ENCODE measurements around the gene KCNT2.
"Not testable (repeated sequence)": the region's sequence is repeated elsewhere in the genome, so short reads cannot be mapped to it uniquely, and the experiment has no call there.

KCNT2 gene

DNA sequence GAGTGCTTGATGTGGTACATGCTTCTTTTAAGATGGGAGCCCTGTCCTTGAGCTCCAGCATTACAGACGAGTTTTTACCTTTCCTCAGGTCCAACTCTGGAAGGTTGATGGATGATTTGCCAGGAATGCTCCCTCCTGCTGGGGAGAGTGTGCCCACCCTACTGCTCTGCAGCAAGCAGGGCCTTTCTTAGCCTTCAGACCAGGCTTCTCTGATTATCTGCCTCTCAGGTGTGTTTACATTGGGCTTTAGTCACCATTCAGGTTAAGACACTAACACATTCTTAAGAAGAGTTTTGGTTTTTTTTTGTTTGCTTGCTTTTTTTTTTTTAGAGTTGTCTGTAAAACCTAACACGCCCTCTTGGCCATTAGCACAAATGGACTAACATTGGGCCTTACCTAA lies 301.8 kb downstream of the KCNT2 start:
- no peak for FAIRE-seq

GRCh38 chr1:196305216-196305615 lies 303.0 kb downstream of the KCNT2 start:
- no peak for FAIRE-seq

- FAIRE-seq: no peak
These were observed 305.3 kb downstream of the KCNT2 start for GRCh38 chr1:196302981-196303380.

DNA sequence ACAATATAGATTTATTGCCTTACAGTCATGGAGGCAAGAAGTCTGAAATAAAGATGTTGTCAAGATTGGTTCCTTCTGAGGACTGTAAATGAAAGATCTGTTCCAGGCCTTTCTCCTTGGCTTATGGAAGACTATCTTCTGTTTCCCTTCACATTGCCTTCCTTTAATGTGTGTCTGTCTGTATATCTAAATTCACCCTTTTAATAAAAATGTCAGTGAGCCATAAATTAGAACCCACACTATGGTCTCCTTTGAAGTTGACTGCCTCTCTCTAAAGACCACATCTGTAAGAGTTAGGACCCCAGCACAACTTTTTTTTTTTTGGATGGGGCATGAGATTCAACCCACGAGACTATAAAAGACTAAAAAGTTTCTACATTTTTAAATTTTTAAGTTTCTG lies 305.8 kb downstream of the KCNT2 start:
- no peak for FAIRE-seq

DNA sequence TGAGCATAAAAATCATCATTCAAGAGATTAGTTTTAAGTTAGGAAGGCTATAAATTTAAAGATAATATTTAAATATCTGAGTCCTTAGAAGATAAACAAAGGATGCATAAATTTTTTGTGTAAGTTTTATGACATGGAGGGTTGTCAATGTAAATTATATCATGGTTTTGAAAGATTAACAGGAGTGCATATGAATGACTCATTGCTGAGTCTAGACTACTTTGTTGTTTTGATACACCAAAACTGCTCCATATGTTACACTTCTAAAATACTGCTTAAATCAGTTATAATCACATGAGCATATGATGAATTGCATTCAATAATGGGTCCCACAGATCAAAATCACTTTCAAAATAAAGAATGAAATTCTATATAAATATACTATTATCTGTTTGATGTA lies 312.5 kb downstream of the KCNT2 start:
- no peak for FAIRE-seq

DNA sequence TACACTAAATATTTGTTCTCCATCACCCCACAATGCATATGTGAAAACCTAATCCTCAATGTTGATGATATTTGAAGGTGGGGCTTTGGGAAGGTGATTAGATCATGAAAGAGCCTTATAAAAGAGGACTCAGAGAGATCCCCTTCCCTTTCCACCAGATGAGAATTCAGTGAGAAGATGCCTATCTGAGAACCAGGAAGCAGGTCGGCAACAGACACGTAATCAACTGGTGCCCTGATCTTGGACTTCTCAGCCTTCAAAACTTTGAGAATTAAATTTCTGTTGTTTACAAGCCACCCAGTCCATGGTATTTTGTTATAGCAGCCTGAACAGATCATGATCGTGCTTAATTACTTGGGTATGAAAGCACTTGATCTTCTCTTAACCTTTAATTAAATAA lies 329.4 kb downstream of the KCNT2 start:
- FAIRE-seq: no peak

DNA sequence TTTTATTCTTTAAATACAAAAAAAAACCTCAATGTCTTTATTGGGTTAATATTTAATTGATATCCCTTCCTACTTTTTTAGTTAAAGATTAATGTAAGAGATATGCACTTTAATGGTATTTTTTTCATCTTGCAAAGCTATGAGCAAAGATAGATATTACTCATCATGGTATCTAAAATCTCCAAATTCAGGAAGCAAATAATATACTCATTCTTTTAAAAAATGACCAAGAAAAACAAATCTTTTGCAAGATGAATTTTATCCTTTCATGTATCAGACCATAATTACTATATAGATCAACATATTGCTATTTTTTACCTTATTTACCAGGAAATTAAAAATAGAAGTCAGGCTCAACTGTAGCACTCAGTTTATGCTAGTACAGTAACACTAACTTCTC lies 330.4 kb downstream of the KCNT2 start:
- FAIRE-seq: no peak

- FAIRE-seq: no peak
These were observed 336.9 kb downstream of the KCNT2 start for GRCh38 chr1:196271212-196271947.

DNA sequence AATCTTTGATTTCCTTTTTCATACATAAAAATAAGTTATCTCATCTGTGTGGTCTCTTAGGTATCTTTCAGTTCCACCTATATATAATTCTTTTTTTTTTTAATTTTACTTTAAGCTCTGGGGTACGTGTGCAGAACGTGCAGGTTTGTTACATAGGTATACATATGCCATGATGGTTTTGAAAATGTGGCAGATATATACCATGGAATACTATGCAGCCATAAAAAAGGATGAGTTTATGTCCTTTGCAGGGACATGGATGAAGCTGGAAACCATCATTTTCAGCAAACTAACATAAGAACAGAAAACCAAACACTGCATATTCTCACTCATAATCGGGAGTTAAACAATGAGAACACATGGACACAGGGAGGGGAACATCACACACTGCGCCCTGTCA lies 345.2 kb downstream of the KCNT2 start:
- not testable (repeated sequence) for FAIRE-seq

GRCh38 chr1:196260270-196260669 lies 348.0 kb downstream of the KCNT2 start:
- FAIRE-seq: no peak

- FAIRE-seq: no peak
These were observed 348.9 kb downstream of the KCNT2 start for GRCh38 chr1:196259316-196259715.

DNA sequence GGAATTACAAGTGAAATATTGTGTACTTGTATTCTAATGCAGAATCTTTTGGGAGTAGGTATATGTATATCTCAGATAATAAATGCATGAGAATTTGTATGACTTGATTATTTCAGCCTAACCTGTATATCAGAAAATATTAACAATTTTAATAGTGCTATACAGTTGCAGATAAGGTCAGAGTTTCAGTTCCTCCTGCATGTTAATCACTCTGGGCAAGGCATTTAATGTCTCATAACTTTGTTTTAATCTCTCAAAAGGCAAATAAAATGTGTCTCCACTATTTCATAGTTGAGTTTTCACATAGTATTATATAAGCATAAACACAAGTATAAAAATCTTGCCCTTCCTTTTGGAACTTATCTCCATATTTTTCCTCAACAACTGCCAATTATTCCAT lies 352.5 kb downstream of the KCNT2 start:
- no peak for FAIRE-seq

GRCh38 chr1:196229546-196229945 lies 378.7 kb downstream of the KCNT2 start:
- FAIRE-seq: no peak

DNA sequence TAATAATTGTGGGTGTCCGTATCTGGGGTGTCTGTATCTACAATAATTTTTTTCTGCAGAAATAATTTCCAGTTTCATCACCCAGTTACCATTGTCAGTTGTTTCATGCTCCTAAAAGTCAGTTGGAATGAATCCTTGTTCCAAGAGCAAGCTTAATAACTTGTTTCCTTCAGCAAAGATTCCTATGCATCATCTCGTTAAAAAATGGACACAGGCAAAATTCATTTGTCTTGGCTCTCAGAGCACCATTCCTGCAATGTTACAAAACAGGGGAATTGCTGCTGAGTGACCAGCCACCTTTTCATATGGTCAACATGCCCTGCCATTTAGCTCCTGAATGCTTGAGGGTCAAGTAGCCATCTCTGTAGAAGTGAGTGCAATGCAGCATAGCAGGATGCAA lies 393.4 kb downstream of the KCNT2 start:
- FAIRE-seq: no peak

- no peak for FAIRE-seq
These were observed 398.3 kb downstream of the KCNT2 start for GRCh38 chr1:196209983-196210382.

- no peak for FAIRE-seq
These were observed 399.0 kb downstream of the KCNT2 start for GRCh38 chr1:196209265-196209664.

GRCh38 chr1:196207612-196208217 lies 400.5 kb downstream of the KCNT2 start:
- no peak for FAIRE-seq

DNA sequence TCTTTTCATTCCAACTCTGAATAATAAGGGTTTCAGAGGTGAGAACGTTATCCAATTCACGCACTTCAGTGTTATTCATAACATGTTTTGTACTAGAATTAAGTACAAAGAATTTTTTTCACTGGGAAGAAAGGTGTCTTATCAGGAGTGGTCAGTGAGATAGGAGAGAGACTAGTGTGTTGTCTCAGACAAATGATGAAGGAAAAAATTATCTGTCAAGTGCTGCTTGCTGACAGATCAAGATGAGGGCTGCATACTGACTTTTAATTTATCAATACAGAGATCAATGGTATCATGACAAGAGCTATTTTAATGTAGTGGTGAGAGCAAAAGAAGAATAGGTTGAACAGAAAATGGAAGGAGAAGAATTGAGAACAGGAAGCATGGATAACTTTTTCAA lies 402.4 kb downstream of the KCNT2 start:
- no peak for FAIRE-seq

DNA sequence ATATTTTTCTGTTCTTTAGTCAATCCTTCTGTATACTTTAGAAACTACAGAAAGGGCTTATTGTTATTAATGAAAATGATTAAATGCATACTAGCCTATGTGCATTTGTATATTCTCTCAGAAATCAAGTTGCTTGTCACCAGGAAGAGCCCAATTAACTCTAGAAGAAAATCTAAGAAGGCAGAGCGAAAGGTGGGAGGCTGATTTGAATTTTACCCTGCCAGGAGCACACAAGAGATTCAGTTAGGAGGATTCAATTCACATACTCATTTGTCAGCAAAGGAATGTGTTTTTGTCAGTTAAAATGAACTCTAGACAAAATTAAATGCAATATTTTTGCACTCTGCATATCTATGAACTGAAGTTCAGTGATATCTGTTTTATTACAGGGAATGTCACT lies 411.8 kb downstream of the KCNT2 start:
- no peak for FAIRE-seq

DNA sequence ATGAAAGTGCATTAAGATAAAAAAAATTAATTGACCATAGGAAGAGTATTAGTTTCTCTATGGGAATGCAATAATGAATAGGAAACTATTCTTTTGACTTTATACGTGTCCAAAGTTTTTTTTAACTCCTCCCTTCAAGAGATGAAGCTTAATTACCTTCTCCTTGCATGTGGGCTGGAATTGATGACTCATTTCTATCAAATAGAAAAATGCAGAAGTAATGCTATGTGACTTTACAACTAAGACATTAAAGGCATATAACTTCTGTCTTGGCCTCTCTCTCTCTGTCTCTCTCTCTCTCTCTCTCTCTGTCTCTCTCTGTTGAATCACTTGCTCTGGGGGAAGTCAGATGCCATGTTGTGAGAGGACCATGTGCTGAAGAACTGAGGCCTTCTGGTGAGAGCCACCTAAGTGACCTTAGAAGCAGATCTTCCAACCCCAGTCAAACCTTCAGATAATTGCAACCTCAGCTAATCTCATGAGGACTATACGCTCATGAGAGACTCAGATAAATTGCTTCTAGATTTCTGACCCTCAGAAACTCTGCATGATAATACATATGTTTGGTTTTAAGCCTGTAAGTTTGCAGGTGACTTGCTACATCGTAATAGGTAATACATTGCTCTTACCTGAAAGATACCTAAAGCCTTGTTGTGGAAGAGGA lies 414.2 kb downstream of the KCNT2 start:
- no peak for FAIRE-seq

DNA sequence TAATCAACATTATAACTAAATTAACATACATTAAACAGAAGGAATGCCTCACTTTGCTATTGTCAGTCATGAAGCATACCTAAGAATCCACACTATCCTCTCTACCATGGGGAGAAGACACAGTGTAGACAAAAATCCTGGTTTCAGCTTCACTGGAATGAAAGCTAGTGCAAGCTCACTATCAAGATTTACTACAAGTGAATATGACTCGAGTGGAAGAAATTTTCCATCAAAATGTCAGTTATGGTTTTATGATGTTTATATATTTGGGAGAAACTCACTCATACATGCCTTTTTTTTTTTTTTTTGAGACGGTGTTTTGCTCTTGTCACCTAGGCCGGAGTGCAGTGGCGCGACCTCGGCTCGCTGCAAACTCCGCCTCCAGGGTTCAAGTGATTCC lies 424.3 kb downstream of the KCNT2 start:
- FAIRE-seq: no peak

GRCh38 chr1:196181594-196181878 lies 426.7 kb downstream of the KCNT2 start:
- no peak for FAIRE-seq

DNA sequence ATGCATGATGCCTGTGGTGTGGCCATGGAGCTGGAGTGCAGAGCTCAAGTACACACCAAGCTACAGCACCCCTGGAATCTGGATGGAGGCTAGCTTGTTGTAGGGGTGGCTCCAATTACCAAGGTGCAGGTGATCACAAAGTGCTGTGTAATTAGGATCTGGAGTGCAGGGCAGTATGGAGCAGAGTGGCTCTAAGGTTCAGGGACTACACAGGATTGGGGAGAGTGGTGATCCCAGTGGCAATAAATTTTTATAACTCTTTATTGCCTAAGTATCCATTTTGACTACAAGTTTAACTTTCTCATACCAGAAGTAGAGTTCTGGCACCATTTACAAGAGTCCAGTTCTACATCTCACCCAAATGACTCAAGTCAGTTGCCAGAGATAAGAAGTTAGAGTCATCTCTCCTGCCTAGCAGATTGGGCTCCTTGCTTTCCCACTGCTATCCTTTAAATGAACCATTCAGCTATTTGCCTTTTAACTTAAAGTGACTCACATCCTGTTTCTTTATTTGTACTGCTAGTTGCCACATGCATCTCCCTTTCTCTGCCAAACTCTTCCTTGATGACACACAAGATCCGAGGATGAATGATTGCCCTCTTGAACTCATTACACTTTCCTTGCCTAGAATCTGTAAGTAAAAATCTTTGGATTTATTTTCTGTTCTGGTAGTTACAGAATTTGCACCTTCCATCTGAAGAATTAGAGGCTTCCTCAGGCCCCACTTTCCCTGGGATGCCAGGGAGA lies 427.2 kb downstream of the KCNT2 start:
- no peak for FAIRE-seq
